ENCODE data around the gene GNAL. TPM values are rescaled to one million over a fixed set of nuclear protein-coding genes. Genes with fewer than 3 reads are reported as not detected.
A peak's percentile ranks its signal among the peaks of the same experiment; 100 is the strongest.

Gene GNAL
- total RNA-seq, 1 donor from 2014 or later = 1.1 TPM

DNA sequence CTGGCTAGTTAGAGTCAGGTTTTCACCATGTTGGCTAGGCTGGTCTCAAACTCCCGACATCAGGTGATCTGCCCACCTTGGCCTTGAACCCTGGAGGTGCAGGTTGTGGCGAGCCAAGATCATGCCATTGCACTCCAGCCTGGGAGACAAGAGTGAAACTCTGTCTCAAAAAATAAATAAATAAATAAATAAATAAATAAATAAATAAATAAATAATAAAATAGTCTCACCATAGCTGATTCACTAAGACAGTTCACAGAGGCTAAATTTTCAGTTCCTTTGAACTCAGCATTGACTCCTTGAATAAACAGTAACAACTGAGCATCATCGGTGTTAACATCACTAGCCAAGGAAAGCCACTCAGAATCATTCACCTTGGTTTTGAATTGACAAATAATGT lies 32.7 kb downstream of the GNAL start:
- Histone ChIP-seq H3K4me3 (no peak overlapping the region), H3K36me3 (no peaks in the 10 kb centered on the region), H3K4me1 (no peaks in the 10 kb centered on the region), H3K9me3 (replicated peaks) (no peaks in the 10 kb centered on the region), H3K27me3 (ENCODE audit: low read depth) (no peaks in the 10 kb centered on the region), H3K27ac (replicated peaks) (no peak overlapping the region)
- TF ChIP-seq, protein P1, sequence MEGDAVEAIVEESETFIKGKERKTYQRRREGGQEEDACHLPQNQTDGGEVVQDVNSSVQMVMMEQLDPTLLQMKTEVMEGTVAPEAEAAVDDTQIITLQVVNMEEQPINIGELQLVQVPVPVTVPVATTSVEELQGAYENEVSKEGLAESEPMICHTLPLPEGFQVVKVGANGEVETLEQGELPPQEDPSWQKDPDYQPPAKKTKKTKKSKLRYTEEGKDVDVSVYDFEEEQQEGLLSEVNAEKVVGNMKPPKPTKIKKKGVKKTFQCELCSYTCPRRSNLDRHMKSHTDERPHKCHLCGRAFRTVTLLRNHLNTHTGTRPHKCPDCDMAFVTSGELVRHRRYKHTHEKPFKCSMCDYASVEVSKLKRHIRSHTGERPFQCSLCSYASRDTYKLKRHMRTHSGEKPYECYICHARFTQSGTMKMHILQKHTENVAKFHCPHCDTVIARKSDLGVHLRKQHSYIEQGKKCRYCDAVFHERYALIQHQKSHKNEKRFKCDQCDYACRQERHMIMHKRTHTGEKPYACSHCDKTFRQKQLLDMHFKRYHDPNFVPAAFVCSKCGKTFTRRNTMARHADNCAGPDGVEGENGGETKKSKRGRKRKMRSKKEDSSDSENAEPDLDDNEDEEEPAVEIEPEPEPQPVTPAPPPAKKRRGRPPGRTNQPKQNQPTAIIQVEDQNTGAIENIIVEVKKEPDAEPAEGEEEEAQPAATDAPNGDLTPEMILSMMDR (IDR thresholded peaks at IDR 0.05; ENCODE audit: borderline replicate concordance) = no peak
- DNase-seq = no peak
- intact Hi-C loops (cut with micrococcal nuclease) = no loop called here

DNA sequence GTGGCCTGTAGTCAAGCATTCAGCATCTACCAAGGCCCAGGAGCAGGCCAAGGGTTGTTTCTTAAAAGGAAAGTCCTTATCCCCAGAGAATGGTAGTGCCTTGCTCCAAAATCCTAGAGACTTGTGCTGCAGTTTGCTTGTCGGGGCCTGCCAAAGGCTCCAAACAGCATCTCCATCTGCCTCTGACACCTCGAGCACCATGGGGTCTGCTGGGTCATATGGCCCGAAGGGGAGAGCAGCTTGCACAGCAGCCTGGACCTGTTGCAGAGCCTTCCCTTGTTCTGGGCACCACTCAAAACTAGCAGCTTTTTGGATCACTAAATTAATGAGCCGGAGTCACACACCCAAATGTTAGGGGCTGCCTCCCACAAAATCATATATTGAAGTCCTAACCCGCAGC lies 35.7 kb downstream of the GNAL start:
- Histone ChIP-seq H3K4me3 (no peak overlapping the region), H3K9me3 (replicated peaks) (no peaks in the 10 kb centered on the region), H3K4me1 (no peaks in the 10 kb centered on the region), H3K27me3 (ENCODE audit: low read depth) (peaks cover 16% of the 10 kb centered on the region), H3K36me3 (no peaks in the 10 kb centered on the region), H3K27ac (replicated peaks) (no peak overlapping the region)
- TF ChIP-seq, protein P1 (IDR thresholded peaks at IDR 0.05; ENCODE audit: borderline replicate concordance) = no peak
- intact Hi-C loops (cut with micrococcal nuclease) = no loop called here
- DNase-seq = no peak

DNA sequence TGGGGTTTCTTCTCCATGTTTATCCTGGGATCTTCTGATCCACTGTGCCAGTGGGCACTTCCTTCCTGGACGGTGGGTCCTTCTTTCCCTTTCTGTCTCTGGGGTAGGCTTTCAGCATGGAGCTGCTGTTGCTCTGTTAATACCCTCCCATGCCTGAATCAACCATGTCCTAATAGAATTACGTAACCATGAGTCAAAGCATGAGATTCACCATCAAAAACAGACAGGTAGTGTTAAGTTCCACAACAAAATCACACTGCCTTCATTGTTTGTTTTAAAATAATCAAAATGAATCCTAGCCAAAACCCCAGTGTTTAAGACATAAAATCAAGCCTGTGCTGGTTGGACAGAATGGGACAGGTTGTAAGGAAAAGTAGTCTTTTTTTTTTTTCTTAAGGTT lies 37.5 kb downstream of the GNAL start:
- intact Hi-C loops (cut with micrococcal nuclease) = no loop called here
- H3K27me3 ChIP-seq (ENCODE audit: low read depth) = peaks cover 34% of the 10 kb centered on the region
- no peaks in the 10 kb centered on the region for H3K9me3 ChIP-seq (replicated peaks)
- no peak for DNase-seq
- TF ChIP-seq, protein P1 (IDR thresholded peaks at IDR 0.05; ENCODE audit: borderline replicate concordance) = no peak
- H3K36me3 ChIP-seq = no peaks in the 10 kb centered on the region
- H3K4me3 ChIP-seq = no peak overlapping the region
- no peak overlapping the region for H3K27ac ChIP-seq (replicated peaks)
- H3K4me1 ChIP-seq = no peaks in the 10 kb centered on the region

DNA sequence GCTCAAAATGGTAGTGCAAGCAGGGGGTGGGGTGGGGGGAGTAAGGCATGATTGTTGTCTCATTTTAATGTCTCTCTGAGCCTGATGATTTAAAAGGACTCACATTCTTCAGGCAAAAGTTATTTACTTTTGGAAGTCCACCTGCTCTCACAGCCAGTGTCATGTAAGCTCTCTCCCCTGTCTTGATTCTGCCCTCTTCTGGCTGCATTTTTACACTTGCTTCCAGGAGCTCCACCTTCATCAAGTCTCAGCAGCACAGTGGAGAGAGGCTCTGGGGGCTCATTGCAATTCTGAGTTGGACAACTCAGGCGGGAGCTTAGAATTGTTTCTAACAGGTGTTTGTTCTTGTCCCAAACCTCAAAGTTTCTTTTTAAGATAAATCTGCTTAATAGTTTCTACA lies 39.2 kb downstream of the GNAL start:
- no peaks in the 10 kb centered on the region for H3K36me3 ChIP-seq
- no peak overlapping the region for H3K27ac ChIP-seq (replicated peaks)
- TF ChIP-seq, protein P1 (IDR thresholded peaks at IDR 0.05; ENCODE audit: borderline replicate concordance) = peak; percentile 25
- no peaks in the 10 kb centered on the region for H3K9me3 ChIP-seq (replicated peaks)
- no peak for DNase-seq
- no peak overlapping the region for H3K4me3 ChIP-seq
- intact Hi-C loops (cut with micrococcal nuclease) = no loop called here
- H3K4me1 ChIP-seq = no peaks in the 10 kb centered on the region
- H3K27me3 ChIP-seq (ENCODE audit: low read depth) = peaks cover 50% of the 10 kb centered on the region

DNA sequence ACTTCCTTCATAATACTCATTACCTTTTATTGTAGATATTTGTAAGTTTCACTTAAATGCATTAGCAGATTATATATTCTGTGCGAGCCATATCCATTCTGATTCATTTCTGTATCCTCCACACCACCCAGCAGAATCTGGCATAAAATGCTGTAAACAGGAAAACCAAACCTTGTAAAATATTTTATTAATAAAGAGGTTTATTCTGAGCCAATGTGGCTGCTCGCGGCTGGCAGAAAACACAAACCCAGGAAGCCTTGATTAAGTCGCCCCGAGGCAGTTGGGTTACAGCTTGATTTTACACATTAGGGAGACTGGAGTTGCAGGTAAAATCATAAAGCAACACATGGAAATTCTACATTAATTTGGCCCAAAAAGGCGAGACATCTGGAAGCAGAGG lies 40.5 kb downstream of the GNAL start:
- intact Hi-C loops (cut with micrococcal nuclease) = no loop called here
- H3K27ac ChIP-seq (replicated peaks) = no peak overlapping the region
- no peaks in the 10 kb centered on the region for H3K36me3 ChIP-seq
- peaks cover 62% of the 10 kb centered on the region for H3K27me3 ChIP-seq (ENCODE audit: low read depth)
- H3K4me1 ChIP-seq = no peaks in the 10 kb centered on the region
- DNase-seq = no peak
- TF ChIP-seq, protein P1 (IDR thresholded peaks at IDR 0.05; ENCODE audit: borderline replicate concordance) = no peak
- no peak overlapping the region for H3K4me3 ChIP-seq
- no peaks in the 10 kb centered on the region for H3K9me3 ChIP-seq (replicated peaks)

DNA sequence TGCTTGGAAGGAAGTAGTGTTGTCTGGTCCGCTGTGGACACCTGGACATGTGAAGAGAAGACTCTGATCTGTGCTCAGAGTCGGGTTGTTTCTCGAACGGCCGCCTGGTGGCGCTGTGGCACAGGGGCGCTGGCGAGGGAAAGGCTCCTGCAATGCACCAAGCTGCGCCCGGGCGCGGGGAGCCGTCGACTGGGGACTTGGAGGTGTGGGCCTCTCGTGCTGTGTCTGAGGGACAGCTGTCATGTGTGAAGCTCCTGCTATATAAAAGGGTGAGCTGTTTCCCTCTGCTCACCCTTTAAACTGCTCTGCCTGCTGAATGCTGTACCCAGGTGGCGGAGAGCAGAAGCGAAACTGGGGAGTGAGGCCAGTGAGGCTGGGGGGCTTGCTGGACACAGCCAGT lies 44.0 kb downstream of the GNAL start:
- intact Hi-C loops (cut with micrococcal nuclease) = loop anchor here (10.0 kb wide), 1 partner anchor 142 kb away; no protein-coding TSS in a partner anchor
- H3K4me1 ChIP-seq = no peaks in the 10 kb centered on the region
- H3K4me3 ChIP-seq = peak overlapping the region; percentile 49
- TF ChIP-seq, protein P1 (IDR thresholded peaks at IDR 0.05; ENCODE audit: borderline replicate concordance) = peak; percentile 93
- peaks cover 77% of the 10 kb centered on the region for H3K27me3 ChIP-seq (ENCODE audit: low read depth)
- peak; percentile 77 for DNase-seq
- H3K36me3 ChIP-seq = no peaks in the 10 kb centered on the region
- H3K27ac ChIP-seq (replicated peaks) = no peak overlapping the region
- H3K9me3 ChIP-seq (replicated peaks) = no peaks in the 10 kb centered on the region

Measured in left ventricle myocardium inferior (tissue), 1 donor.